Measurements from ENCODE around the gene GAL3ST2.
"Not testable (repeated sequence)": the region's sequence is repeated elsewhere in the genome, so short reads cannot be mapped to it uniquely, and the experiment has no call there.

GAL3ST2 gene

DNA sequence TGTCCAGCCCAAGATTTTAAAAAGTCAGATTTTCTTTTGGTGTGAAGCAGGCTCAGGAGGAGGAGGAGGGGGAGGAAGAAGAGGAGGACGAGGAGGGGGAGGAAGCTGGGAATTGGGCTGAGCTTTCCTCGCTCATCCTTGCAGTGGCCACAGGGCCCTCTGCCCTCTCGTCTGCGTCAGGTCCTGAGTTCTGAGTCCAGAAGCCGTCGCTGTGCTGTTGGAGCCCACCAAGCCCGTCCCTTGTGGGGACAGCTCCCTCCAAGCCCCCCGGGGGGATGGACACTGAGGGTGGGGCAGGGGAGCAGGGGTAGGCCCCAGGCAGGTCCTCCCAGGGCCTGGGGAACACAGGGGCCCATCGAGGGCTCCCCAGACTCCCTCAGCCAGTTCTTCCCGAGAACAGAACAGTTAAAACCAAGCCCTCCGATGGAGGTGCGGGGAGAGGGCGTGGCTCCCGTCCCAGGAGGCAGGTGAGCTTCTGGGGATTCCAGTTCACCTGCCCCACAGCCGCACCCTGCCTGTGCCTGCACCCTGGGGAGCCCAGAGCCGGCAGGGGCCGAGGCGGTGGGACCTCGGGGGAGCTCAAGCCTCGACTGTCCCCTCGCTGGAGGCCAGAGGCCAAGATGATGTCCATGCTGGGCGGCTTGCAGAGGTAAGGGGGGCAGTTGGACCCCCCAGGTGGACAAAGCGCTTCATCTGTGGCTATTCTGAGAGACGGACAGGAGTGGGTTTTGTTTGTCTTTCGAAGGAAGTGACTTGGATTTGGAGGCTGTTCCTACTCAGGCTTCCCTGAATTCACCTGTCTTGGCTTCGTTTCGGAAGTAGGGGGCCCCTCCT, at the start of gene GAL3ST2:
TSS of gene GAL3ST2 (plus strand) at position 487 of the 834 bp plus-strand sequence. CDS start at position 621, 134 bp downstream.
- DNase-seq (ENCODE audit: low read depth), result no peak

DNA sequence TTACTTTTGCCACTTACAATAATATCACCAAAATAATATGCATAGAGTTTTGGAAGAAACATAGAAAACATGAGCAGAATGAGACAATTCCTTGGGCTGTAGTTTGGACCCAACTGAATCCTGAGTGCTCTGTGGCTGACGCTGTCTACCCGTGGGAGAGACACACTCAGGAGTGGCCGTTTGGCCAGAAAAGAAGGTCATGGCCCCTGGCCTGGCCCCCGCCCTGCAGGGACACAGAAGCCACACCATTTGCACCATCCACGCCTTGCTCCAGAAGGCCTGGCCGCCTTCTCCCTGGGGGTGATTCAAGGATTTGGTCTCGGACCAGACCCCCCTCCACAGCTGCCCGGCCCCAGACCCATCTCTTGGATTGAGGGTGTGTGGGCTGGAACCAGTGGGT, 48.6 kb upstream of the GAL3ST2 start:
- no peak for DNase-seq (ENCODE audit: low read depth)

DNA sequence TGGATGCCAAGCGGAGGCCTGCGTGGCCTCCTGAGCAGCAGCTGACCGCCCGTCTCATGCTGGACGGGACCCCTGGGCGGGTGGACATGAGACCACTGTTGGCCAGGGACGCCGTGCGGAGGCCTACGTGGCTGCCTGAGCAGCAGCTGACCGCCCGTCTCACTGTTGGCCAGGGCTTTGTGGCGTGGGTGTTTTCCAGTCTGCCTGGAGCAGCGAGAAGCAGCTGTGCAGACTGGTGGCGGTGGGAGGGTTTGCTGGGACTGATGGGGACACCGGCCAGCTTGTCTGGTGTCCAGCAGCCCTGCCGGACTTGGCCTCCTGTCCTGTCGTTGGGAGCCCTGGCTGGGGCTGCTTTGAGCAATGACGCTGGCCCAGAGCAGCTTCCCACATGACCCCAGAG, 48.0 kb upstream of the GAL3ST2 start:
- DNase-seq (ENCODE audit: low read depth), result no peak

DNA sequence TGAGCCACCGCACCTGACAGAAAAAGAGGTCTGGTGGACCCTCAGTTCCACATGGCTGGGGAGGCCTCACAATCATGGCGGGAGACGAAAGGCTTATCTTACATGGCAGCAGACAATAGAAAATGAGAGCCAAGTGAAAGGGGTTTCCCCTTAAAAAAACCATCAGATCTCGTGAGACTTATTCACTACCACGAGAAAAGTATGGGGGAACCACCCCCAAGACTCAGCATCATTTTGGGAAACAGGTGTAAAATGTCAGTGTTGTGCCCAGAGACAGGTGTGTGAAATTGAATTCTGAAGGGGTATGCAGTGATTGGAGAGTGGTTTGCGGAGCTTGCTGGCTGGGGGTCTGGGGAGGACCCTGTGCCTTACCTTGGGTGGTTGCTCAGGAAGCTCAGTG, 46.8 kb upstream of the GAL3ST2 start:
- DNase-seq (ENCODE audit: low read depth), result no peak

DNA sequence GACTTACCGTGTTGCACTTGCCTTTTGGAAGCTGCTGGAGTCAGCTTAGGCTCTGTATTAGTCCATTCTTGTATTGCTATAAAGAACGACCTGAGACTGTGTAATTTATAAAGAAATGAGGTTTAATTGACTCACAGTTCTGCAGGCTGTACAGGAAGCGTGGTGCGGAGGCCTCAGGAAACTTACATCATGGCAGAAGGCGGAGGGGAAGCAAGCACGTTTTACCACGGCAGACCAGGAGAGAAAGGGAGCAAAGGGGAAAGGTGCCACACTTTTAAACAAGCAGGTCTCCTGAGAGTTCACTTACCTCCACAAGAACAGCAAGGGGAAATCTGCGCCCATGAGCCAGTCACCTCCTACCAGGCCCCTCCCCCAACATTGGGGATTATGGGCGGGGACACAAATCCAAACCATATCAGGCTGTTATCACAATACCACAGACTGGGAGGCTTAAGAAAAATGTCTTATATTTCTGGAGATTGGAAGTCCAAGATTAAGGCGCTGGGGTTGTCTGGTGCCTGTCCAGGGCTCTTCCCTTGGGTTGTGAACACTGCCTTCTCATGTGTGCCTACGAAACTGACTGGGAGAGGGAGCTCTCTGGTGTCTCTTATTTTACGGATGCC, 45.8 kb upstream of the GAL3ST2 start:
- no peak for DNase-seq (ENCODE audit: low read depth)

DNA sequence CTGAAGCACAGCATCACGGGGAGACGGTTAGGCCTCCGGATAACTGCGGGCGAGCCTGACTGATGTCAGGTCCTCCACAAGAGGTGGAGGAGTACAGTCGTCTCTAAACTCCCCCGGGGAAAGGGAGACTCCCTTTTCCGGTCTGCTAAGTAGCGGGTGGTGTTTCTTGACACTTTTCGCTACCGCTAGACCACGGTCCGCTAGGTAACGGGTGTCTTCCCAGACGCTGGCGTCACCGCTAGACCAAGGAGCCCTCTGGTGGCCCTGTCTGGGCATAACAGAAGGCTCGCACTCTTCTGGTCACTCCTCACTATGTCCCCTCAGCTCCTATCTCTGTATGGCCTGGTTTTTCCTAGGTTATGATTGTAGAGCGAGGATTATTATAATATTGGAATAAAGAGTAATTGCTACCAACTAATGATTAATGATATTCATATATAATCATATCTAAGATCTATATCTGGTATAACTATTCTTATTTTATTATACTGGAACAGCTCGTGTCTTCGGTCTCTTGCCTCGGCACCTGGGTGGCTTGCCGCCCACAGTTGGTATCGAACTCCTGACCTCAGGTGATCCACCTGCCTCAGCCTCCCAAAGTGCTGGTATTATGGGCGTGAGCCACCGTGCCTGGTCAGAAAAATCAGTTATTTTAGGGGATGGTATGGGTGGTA, 44.0 kb upstream of the GAL3ST2 start:
- peak; percentile 37 for DNase-seq (ENCODE audit: low read depth)

DNA sequence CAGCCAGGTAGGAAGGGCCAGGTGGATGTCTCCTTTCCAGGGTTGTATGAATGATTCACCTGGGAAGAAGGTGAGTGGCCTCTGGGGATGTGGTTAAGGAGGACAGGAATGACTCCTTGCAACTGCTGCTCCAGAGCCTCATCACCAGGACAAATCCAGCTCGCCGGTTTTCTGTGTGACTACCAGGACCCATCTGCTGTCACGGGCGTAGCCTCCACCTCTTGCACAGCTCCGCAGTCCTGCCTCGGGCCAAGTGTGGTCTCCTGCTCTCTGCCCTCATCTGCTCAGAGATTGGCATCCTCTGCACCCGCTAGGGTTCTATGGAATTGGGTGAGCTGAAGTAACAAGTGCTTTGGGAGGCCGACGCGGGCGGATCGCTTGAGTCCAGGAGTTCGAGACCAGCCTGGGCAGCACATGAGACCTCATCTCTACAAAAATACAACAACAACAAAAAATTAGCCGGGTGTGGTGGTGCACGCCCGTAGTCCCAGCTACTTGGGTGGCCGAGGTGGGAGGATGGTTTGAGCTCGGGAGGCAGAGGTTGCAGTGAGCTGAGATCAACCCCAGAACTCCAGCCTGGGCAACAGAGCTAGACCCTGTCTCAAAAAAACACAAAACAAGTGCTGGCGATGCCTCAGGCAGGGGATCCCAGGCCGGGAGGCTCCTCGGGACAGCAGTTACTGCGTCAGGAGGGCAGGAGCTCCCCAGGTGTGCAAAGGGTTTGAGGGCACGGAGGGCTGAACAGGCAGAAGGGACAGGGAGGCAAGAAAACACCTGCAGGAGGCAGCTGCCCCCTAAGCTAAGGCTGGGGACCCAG, 43.0 kb upstream of the GAL3ST2 start:
- no peak for DNase-seq (ENCODE audit: low read depth)

DNA sequence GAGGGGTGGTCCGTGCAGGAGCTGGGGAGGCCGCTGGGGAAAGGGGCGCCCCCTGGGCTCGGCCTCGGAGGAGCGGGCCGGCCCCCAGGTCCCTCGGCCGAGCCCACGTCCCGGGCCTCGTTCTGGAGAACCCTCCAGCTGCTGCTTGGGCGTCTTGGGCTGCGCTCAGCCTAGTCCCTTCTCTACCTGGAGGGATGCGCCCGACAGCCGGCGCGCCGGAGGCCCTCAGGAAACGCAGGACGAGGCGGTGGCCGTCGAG, 42.5 kb upstream of the GAL3ST2 start:
- DNase-seq (ENCODE audit: low read depth), result no peak

DNA sequence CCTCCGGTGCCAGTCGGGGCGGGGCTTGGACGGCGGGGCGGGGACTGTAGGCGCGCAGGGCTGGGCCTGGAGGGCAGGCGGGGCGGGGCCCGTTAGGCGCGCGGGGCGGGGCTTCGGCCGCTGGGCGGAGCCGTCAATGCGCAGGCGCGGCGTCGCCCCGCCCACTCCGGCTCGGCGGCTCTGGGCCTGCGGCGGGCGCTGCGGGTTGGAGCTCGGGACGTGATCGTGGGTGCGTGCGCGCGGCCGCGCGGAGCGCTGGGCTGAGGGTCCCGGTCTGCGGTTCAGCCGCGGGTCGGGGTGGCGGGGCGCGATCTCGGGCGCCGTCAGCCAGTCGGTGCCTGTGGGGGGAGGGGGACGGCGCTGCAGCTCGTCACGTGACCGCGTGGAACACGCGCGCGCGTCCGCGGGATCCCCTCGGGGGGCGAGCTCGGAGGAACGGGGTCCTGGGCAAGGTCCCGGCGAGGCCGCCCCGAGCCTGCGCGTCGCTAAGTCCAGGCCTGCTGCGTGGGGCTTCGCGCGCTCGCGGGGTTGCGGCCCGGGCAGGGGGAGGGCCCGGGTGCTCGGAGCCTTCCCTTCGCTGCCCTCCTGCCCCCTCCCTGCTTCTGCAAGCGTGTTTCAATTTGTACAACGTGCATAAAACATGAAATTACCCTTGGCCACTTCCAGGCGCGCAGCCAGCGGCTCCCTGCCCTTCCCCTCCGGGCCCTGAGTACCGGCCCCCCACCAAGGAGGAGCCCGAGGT, 42.0 kb upstream of the GAL3ST2 start, which contains the start of gene D2HGDH:
TSS of gene D2HGDH (plus strand) at position 164 of the 742 bp plus-strand sequence. CDS start 595 bp downstream, outside the sequence.
- peak; percentile 90 for DNase-seq (ENCODE audit: low read depth)

DNA sequence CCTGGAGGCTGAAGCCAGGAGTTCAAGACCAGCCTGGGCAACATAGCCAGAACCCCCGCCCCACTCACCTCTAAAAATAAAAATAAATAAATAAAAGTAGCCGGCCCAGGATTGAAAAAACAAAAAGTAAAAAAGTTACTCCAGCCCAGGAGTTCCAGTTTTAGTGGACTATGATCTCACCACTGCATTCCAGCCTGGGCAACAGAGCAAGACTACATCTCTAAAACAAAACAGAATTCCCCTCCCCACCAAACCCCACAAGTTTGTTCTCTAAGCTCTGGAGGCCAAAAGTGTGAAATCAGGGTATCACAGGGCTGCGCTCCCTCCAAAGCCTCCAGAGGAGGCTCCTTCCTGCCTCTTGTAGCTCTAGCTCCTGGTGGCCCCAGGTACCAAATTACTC, 40.5 kb upstream of the GAL3ST2 start:
- no peak for DNase-seq (ENCODE audit: low read depth)

DNA sequence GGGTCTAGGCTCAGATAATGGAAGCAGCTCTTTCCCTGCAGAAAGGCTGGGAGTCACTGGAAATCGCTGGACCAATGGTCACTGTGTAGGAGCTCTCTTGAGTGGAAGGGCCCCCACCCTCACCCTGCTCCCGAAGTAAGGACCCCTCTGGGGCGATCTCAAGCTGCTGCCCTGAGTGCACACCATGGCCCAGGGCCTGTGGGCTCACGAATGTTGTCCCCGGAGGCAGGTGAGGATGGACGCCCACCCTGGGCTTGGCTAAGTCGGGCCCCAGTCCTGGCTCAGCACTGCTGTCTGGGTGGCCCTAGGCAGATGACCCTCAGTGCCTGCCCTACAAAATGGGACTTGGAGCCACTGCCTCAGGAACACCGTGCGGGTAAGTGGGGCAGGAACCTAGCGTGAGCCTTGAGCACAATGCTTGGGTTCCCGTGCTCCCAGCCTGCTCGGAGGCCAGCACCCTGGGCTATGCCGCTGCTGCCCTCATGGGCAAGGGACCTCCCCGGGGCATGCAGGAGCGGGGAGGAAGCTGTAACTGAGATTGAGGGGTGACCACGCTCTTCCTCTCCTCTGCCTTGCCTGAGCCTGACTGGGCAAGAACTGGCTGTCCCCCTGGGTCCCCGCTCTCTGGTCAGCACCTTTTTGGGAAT, 38.5 kb upstream of the GAL3ST2 start:
- DNase-seq (ENCODE audit: low read depth), result no peak

DNA sequence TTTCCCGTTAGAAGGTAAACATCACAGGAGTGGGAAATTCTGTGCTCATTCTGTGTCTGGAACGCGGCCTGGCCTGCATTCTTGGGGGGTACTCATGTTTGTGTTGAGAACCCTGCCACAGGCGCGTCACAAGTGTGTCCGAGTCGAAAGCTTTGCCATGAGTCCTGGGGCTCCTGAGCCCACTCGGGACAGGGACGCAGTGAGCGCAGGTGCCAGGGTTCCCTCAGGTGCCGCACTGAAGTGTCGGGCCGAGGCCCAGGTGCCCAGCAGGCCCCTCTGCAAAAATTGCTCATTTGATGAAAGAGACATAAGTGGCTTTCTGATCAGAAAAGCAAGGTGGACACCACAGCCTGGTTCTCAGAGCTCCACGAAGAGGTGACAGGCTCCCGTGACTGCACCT, 37.4 kb upstream of the GAL3ST2 start:
- DNase-seq (ENCODE audit: low read depth), result no peak

DNA sequence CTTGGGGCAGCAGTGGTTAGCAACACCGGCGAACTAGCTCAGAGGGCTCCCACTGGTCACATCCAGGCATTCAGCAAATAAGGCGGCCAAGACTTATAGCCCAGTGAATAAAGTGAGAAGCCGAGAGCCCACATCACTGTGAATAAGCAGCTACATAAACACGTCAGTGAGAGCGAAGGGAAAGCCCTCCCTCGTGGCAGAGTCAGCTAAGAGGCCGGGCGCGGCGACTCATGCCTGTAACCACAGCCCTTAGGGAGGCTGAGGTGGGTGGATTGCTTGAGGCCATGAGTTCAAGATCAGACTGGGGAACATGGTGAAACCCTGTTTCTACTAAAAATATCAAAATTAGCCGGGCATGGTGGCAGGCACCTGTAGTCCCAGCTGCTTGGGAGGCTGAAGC, 37.0 kb upstream of the GAL3ST2 start:
- no peak for DNase-seq (ENCODE audit: low read depth)

DNA sequence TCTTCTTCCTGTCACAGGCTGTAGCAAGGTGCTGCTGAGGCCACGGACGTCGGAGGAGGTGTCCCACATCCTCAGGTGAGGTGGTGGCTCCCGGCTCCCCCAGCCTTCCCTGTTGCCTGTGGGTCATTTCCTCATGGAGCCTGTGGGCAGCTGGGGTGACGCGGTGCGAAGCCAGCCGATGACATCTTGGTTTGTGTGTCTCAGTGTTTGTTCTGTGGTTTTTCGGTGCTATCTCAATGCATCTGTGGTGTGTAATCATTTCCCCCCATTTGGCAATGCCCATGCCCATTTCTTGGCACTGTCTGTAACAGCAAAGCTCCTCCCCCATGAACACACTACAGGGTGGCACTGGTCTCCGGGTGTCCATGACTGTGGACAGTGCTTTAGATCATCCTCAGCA, 35.6 kb upstream of the GAL3ST2 start:
- no peak for DNase-seq (ENCODE audit: low read depth)

DNA sequence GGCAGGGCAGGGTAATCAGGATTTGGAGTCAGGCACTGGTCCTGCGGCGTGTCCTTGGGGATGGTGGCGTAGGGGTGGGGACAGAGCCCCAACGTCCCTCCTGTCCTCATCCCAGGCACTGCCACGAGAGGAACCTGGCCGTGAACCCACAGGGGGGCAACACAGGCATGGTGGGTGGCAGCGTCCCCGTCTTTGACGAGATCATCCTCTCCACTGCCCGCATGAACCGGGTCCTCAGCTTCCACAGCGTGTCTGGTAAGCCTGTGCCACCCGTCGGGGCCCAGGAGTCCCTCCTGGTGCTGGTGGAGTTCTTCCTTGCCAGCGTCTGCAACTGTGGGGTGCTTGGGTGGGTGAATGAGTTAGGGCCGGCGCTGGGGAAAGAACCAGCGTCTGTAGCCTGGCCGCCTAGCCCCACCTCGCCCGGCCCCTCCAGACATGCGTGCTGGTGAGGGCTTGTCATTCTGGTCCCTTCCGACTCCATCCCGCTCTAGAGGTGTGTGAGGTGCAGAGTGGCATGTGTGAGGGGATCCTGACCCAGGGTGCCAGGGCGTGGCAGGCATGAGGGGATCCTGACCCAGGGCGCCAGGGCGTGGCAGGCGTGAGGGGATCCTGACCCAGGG, 34.2 kb upstream of the GAL3ST2 start:
- DNase-seq (ENCODE audit: low read depth), result no peak

DNA sequence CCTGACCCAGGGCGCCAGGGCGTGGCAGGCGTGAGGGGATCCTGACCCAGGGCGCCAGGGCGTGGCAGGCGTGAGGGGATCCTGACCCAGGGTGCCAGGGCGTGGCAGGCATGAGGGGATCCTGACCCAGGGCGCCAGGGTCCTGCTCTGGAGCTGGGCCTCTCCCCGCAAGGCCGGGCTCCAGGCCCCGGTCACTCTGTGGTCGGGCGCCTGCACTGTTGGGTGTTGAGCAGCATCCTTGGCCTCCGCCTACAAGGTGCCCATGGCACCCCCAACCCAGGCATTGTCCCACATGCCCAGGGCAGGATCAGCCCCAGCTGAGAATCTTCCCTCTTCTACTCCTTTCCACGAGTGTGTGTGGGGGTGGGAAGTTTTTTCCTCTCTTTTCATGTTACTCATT, 33.6 kb upstream of the GAL3ST2 start:
- DNase-seq (ENCODE audit: low read depth), result not testable (repeated sequence)

DNA sequence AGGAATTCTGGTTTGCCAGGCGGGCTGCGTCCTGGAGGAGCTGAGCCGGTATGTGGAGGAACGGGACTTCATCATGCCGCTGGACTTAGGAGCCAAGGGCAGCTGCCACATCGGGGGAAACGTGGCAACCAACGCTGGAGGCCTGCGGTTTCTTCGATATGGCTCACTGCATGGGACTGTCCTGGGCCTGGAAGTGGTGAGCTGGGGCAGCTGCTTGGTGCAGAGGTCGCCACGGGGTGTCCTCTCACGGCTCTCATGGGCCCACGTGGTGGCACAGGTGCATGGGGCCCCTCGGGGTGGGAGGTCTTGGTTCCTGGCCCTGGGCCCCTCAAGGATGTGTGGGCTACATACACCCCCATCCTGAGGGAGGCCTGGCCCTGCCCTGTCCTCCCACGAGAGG, 33.0 kb upstream of the GAL3ST2 start:
- DNase-seq (ENCODE audit: low read depth), result no peak

DNA sequence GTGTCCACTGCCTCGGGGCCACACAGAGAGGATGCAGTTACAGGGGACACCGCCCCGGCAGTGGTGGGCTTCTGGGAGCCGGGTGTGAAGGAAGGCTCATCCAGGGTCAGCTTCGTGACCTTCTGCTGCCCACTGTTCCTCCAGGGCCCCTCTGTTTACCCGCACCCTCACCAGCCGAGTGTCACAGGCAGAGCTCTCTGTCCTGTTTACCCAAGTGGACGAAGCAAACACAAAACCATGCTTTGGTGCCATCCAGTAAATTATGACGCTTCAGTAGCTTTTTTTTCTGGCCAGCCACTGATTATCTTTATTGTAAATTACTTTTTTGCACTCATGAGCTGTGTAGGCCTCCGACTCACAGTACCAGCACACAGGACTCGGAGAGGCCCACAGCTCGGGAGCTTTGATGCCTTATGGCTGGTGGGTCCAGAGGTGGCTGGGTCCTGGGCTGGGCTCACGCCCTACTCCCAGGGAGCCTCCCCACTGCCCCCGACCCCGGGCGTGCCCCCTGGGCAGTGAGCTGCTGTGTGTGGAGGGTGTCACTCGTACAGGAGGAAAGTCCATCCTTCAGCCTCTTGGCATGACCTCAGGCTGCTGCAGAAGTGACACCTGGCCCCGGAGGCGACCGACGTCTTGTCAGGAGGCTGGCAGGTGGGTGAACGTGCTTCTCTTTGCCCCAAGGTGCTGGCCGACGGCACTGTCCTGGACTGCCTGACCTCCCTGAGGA, 32.4 kb upstream of the GAL3ST2 start:
- DNase-seq (ENCODE audit: low read depth), result no peak

DNA sequence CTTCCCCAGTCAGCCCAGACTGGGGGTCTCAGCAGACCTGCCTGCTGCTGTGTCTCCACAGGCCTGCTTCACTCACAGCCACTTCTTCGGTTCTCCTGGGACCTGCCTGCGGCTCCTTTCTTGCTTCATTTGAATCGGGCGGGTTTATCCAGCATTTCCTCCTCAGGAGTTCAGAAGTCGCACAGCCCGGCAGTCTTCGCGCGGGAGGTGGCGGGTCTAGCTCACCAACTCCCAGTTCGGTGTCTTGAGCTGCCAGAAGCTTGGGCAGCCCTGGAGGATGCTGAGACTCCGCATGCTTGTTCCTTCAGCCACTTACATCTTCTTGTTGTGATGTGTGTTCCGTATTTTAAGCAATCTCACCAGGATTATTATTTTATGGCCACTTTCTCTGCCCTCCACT, 31.3 kb upstream of the GAL3ST2 start:
- no peak for DNase-seq (ENCODE audit: low read depth)

DNA sequence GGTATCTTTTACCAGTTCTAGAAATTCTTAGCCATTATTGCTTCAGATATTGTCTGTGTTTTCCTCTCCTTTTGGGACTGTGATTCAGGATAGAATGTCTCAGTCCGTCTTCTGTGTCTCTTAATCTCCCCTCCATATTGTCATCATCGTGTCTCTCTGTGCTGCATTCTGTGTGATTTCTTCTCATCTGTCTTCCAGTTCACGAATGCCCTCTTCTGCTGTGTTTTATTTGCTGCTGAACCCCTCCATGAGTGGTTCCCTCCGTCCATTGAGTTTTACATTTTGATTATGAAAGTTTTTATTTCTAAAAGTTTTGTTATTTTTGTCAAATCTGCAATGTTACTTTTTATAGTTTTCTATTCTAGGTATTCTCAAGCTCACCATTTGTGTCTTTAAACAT, 30.5 kb upstream of the GAL3ST2 start:
- no peak for DNase-seq (ENCODE audit: low read depth)

Data from activated T-helper 1 cell treated with Interleukin-2 at 50 U/mL for 16 hours (primary cell).